SK-N-SH (cell line): ENCODE measurements around the gene IGFBP7. TPM values are rescaled to one million over a fixed set of nuclear protein-coding genes. Genes with fewer than 3 reads are reported as not detected.
A peak's percentile ranks its signal among the peaks of the same experiment; 100 is the strongest.

Experiments used
- CTCF ChIA-PET: fragments of 300-600, 350-600 bp; formaldehyde crosslinking; extraction: SDS; loops from one replicate; lab custom pipeline; 2021; lab: Yijun Ruan, JAX
- POLR2A ChIA-PET: fragments of 350-600 bp; sonication (Branson Sonifier 250); formaldehyde crosslinking; extraction: SDS; loops from one replicate; lab custom pipeline; 2020; ENCODE audit warnings: antibody characterized with exemption, inconsistent platforms; lab: Yijun Ruan, JAX
- DNase-seq: peaks from one replicate; pipeline ENCODE4 v3.0.0; 2012
- H2AFZ ChIP-seq: fragments of 200-600 bp; sonication (generic); 2 replicates; pipeline ENCODE4 v1.8.1; 2016; ENCODE audit warnings: antibody characterized with exemption, mild to moderate bottlenecking, low read depth
- H3F3A ChIP-seq: fragments of 200-600 bp; sonication (generic); replicated peaks from 2 replicates; pipeline ENCODE3; 2016; ENCODE audit warnings: antibody characterized with exemption, mild to moderate bottlenecking; ENCODE audit not compliant: insufficient read depth
- H3K27ac ChIP-seq, 2 experiments: fragments of 200-500 bp in 1 of 2; fragments of 200-600 bp in 1 of 2; sonication (Bioruptor generic) in 1 of 2; sonication (generic), shearing (Covaris generic) in 1 of 2; 2 replicates each; pipeline versions ENCODE4 v1.5.1 to v1.6.1; 2014 to 2016; ENCODE audit warnings: low read depth in 2 of 2, inconsistent platforms in 1 of 2, low read length in 1 of 2, mild to moderate bottlenecking in 1 of 2, mixed read lengths in 1 of 2
- H3K27me3 ChIP-seq: fragments of 200-600 bp; sonication (generic), shearing (Covaris generic); 2 replicates; pipeline ENCODE4 v1.6.1; 2016; ENCODE audit warnings: mixed run types; ENCODE audit not compliant: insufficient read depth
- H3K36me3 ChIP-seq, 2 experiments: fragments of 200-500 bp in 1 of 2; fragments of 200-600 bp in 1 of 2; sonication (Bioruptor generic) in 1 of 2; sonication (generic) in 1 of 2; replicated peaks in 1 of 2; 2 replicates each; pipeline versions ENCODE3 to v1.5.1; 2014 to 2016; ENCODE audit warnings: low read length in 1 of 2, mild to moderate bottlenecking in 1 of 2; ENCODE audit not compliant: insufficient read depth in 2 of 2, control insufficient read depth in 1 of 2
- H3K4me1 ChIP-seq, 2 experiments: fragments of 200-500 bp in 1 of 2; fragments of 200-600 bp in 1 of 2; sonication (Bioruptor generic) in 1 of 2; sonication (generic), shearing (Covaris generic) in 1 of 2; 2 replicates each; pipeline versions ENCODE4 v1.5.1 to v1.6.1; 2014 to 2016; ENCODE audit warnings: low read depth in 1 of 2, low read length in 1 of 2, mixed run types in 1 of 2; ENCODE audit not compliant: insufficient read depth in 2 of 2, control insufficient read depth in 1 of 2
- H3K4me2 ChIP-seq: fragments of 200-600 bp; sonication (generic), shearing (Covaris generic); 2 replicates; pipeline ENCODE4 v1.6.1; 2017; ENCODE audit warnings: mixed run types
- H3K4me3 ChIP-seq, 2 experiments: fragments of 200-500 bp in 1 of 2; fragments of 200-600 bp in 1 of 2; sonication (Bioruptor generic) in 1 of 2; sonication (generic), shearing (Covaris generic) in 1 of 2; 2 replicates each; pipeline versions ENCODE4 v1.5.1 to v1.8.1; 2014 to 2016; ENCODE audit warnings: low read depth in 2 of 2, inconsistent platforms in 1 of 2, low read length in 1 of 2, mild to moderate bottlenecking in 1 of 2, mixed read lengths in 1 of 2, moderate library complexity in 1 of 2
- H3K79me2 ChIP-seq: fragments of 200-600 bp; sonication (generic); 2 replicates; pipeline ENCODE4 v1.8.1; 2017; ENCODE audit warnings: mild to moderate bottlenecking; ENCODE audit not compliant: insufficient read depth
- H3K9ac ChIP-seq: fragments of 200-600 bp; sonication (generic); 2 replicates; pipeline ENCODE4 v1.6.1; 2017; ENCODE audit warnings: mixed run types
- H3K9me2 ChIP-seq: fragments of 200-600 bp; sonication (generic); 2 replicates; pipeline ENCODE4 v1.6.1; 2017; ENCODE audit warnings: mixed run types
- H3K9me3 ChIP-seq: fragments of 200-600 bp; sonication (generic); 2 replicates; pipeline ENCODE4 v1.6.1; 2017; ENCODE audit warnings: mixed run types, mild to moderate bottlenecking, moderate library complexity
- H4K20me1 ChIP-seq: fragments of 200-600 bp; sonication (generic); 2 replicates; pipeline ENCODE4 v1.6.1; 2017; ENCODE audit warnings: mild to moderate bottlenecking, mixed run types; ENCODE audit not compliant: insufficient read depth
- CHD2 ChIP-seq: fragments of 150-350 bp; IDR thresholded peaks from 2 replicates; pipeline ENCODE4 v1.6.1; 2018; ENCODE audit warnings: low read length; ENCODE audit not compliant: partially characterized antibody
- EP300 ChIP-seq, 2 experiments: IDR thresholded peaks; 2 replicates each; pipeline versions ENCODE4 v1.4.0 to v1.6.1; 2012; ENCODE audit warnings: borderline replicate concordance in 1 of 2, low read depth in 1 of 2, low read length in 1 of 2
- FOSL2 ChIP-seq: IDR thresholded peaks from 2 replicates; pipeline ENCODE4 v1.4.0; 2012; ENCODE audit warnings: low read depth, mild to moderate bottlenecking, moderate library complexity, borderline replicate concordance
- GATA2 ChIP-seq: sonication (generic); formaldehyde crosslinking; IDR thresholded peaks from 2 replicates; pipeline ENCODE4 v1.5.0; 2020; ENCODE audit warnings: mild to moderate bottlenecking, missing genetic modification reagents
- MEF2A ChIP-seq: IDR thresholded peaks from 2 replicates; pipeline ENCODE4 v1.4.0; 2012; ENCODE audit warnings: low read depth, borderline replicate concordance
- MXI1 ChIP-seq: IDR thresholded peaks from 2 replicates; pipeline ENCODE4 v1.6.1; 2012; ENCODE audit warnings: mild to moderate bottlenecking, low read depth, low read length, improper control_type of control experiment
- NRF1 ChIP-seq: IDR thresholded peaks from 2 replicates; pipeline ENCODE4 v1.6.1; 2012; ENCODE audit warnings: low read depth, mild to moderate bottlenecking, low read length
- REST ChIP-seq: IDR thresholded peaks from 2 replicates; pipeline ENCODE4 v1.6.1; 2012; ENCODE audit warnings: mild to moderate bottlenecking, low read depth, low read length, moderate library complexity
- RXRA ChIP-seq: IDR thresholded peaks from 2 replicates; pipeline ENCODE4 v1.4.0; 2012; ENCODE audit warnings: low read depth, mild to moderate bottlenecking, borderline replicate concordance
- SMC3 ChIP-seq: IDR thresholded peaks from 2 replicates; pipeline ENCODE4 v1.6.1; 2012; ENCODE audit warnings: low read depth, low read length, improper control_type of control experiment
- TAF1 ChIP-seq: IDR thresholded peaks from 2 replicates; pipeline ENCODE4 v1.6.1; 2012; ENCODE audit warnings: low read depth, mild to moderate bottlenecking, low read length, moderate library complexity, borderline replicate concordance
- TCF12 ChIP-seq: IDR thresholded peaks from 2 replicates; pipeline ENCODE4 v1.4.0; 2012
- TEAD4 ChIP-seq: IDR thresholded peaks from 2 replicates; pipeline ENCODE4 v1.4.0; 2012; ENCODE audit warnings: mild to moderate bottlenecking, borderline replicate concordance; ENCODE audit not compliant: insufficient read depth
- WGBS: methylation state at CpG from one replicate; pipeline ENCODE4 v1.1.6; 2017; ENCODE audit warnings: low lambda C conversion rate; 5-methylcytosine and 5-hydroxymethylcytosine counted together
- polyA plus RNA-seq, 3 experiments: library from polyadenylated mRNA; depleted of rRNA; stranded (reverse); fragments of >200 nt; gene quantifications; 2 replicates each; pipeline ENCODE4 v1.2.3, GENCODE V29; 2012
- TF ChIP-seq, protein P1 (sequence below): IDR thresholded peaks from 2 replicates; pipeline ENCODE4 v1.4.0; 2012; ENCODE audit warnings: low read depth, borderline replicate concordance
- TF ChIP-seq, protein P2 (sequence below): fragments of 150-350 bp; IDR thresholded peaks from 2 replicates; pipeline ENCODE4 v1.6.1; 2016; ENCODE audit warnings: mild to moderate bottlenecking, low read depth, low read length

The IGFBP7 gene
- polyA plus RNA-seq, 1 of the 3 experiments (the other 2 are of a cell fraction), result 0.38 TPM

DNA sequence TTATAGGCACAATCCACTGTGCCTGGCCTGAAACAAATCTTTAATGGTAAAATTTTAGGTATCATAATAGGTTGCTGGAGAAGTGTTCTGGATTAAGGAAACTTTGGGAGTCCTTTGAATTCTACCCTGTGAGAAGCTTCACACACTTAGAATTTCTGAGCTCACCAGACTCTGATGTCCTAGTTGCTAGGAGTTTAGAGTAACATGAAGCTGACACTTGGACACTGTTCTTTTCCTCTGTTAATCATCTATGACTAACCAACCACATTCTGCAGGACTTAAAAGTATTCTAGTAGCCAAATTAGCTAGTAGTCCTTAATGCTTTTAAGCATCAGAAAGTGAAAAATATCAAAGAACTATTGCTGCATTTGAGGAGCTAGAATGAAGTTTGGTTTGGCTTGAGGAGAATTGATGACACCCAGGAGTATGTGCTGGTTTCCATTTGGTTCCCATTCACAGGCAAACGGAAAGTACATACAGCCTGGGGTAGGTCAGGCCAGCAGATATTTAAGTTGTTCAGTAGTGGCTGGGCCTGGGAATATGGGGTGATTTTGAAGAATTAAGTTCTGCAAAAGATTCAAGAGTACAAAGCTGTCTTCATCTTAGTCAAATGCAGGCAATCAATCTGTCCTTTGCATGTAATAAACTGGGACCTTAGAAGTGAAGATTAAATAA is 38.8 kb upstream of the IGFBP7 start (continued):
- TF ChIP-seq, protein P1, sequence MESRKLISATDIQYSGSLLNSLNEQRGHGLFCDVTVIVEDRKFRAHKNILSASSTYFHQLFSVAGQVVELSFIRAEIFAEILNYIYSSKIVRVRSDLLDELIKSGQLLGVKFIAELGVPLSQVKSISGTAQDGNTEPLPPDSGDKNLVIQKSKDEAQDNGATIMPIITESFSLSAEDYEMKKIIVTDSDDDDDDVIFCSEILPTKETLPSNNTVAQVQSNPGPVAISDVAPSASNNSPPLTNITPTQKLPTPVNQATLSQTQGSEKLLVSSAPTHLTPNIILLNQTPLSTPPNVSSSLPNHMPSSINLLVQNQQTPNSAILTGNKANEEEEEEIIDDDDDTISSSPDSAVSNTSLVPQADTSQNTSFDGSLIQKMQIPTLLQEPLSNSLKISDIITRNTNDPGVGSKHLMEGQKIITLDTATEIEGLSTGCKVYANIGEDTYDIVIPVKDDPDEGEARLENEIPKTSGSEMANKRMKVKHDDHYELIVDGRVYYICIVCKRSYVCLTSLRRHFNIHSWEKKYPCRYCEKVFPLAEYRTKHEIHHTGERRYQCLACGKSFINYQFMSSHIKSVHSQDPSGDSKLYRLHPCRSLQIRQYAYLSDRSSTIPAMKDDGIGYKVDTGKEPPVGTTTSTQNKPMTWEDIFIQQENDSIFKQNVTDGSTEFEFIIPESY, result no peak
- TF ChIP-seq TEAD4 (no peak), TAF1 (no peak), MXI1 (no peak), MEF2A (no peak), SMC3 (no peak), REST (no peak), RXRA (no peak)
- TF ChIP-seq, protein P2, sequence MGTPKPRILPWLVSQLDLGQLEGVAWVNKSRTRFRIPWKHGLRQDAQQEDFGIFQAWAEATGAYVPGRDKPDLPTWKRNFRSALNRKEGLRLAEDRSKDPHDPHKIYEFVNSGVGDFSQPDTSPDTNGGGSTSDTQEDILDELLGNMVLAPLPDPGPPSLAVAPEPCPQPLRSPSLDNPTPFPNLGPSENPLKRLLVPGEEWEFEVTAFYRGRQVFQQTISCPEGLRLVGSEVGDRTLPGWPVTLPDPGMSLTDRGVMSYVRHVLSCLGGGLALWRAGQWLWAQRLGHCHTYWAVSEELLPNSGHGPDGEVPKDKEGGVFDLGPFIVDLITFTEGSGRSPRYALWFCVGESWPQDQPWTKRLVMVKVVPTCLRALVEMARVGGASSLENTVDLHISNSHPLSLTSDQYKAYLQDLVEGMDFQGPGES, result no peak

DNA sequence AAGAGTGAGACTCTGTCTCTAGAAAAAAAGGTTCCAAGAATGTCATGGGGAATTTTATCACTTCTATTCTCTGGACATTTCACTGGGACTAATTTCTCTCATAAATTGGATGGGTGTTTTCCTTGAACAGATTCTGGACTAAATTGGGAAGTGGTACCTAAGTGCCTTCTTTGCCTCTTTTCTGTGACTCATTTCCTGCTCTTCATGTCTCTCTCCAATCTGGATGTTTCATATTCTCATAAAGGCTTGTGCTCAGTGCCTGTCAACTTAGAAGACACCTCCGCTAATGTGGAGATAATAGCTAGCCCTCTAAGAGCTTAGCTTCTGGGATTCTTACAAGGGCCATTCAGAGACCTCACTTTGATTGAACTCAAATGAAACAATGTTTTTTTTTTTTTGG is 38.0 kb upstream of the IGFBP7 start:
- TF ChIP-seq NRF1, result no peak
- no peak for TF ChIP-seq CHD2
- no peak for TF ChIP-seq MXI1
- no peak for TF ChIP-seq EP300 (IDR thresholded peaks at IDR 0.05; ENCODE audit: borderline replicate concordance in 1 of 2, low read depth in 1 of 2, low read length in 1 of 2)
- TF ChIP-seq RXRA, result no peak
- no peak for TF ChIP-seq TCF12
- no peak for TF ChIP-seq GATA2 (CRISPR knock-in tag)
- TF ChIP-seq TAF1, result no peak
- TF ChIP-seq FOSL2, result no peak
- Histone ChIP-seq H3K36me3 (no peaks in the 10 kb centered on the region), H3K27ac (peak overlapping the region in 1 of 2 experiments; percentile 90; a peak in 2 of 4 replicates), H3K9me2 (no peaks in the 10 kb centered on the region), H3K79me2 (no peaks in the 10 kb centered on the region), H3K9me3 (no peaks in the 10 kb centered on the region), H3F3A (peaks cover 38% of the 10 kb centered on the region), H2AFZ (no peak overlapping the region), H3K27me3 (no peaks in the 10 kb centered on the region), H3K4me1 (peaks cover 0 to 35% of the 10 kb centered on the region in 2 experiments; a peak in 2 of 4 replicates), H3K4me3 (no peak overlapping the region), H3K9ac (peak overlapping the region; percentile 67; the same call in 1 of the 2 replicates), H3K4me2 (no peak overlapping the region), H4K20me1 (no peaks in the 10 kb centered on the region)
- ChIA-PET CTCF (interaction anchor here (2.9 to 4.5 kb wide), 2 partner anchors 15 to 110 kb away, joined by 11 to 42 read pairs; no protein-coding TSS in a partner anchor), POLR2A (no interaction called here)
- WGBS, result 100% methylated on average over 1 of the region's 1 CpG
- DNase-seq, result no peak
